D721Med (cell line): ENCODE data around the gene SMC1B.

Source experiments
- DNase-seq: peaks from one replicate; pipeline ENCODE4 v3.0.0; 2011; ENCODE audit warnings: low spot score; ENCODE audit not compliant: insufficient read length
- FAIRE-seq: peaks from 2 replicates; lab custom pipeline; 2011; peaks lifted over from hg19 to GRCh38; lab: Jason Lieb, UNC
- TF ChIP-seq, protein P1 (sequence below): IDR thresholded peaks from 2 replicates; pipeline ENCODE4 v1.5.1; 2012; ENCODE audit warnings: mild to moderate bottlenecking, control low read depth; ENCODE audit not compliant: insufficient read depth; ENCODE audit errors: missing control alignments

The SMC1B gene

GRCh38 chr22:45341498-45341897 lies 71.9 kb downstream of the SMC1B start:
- TF ChIP-seq, protein P1, sequence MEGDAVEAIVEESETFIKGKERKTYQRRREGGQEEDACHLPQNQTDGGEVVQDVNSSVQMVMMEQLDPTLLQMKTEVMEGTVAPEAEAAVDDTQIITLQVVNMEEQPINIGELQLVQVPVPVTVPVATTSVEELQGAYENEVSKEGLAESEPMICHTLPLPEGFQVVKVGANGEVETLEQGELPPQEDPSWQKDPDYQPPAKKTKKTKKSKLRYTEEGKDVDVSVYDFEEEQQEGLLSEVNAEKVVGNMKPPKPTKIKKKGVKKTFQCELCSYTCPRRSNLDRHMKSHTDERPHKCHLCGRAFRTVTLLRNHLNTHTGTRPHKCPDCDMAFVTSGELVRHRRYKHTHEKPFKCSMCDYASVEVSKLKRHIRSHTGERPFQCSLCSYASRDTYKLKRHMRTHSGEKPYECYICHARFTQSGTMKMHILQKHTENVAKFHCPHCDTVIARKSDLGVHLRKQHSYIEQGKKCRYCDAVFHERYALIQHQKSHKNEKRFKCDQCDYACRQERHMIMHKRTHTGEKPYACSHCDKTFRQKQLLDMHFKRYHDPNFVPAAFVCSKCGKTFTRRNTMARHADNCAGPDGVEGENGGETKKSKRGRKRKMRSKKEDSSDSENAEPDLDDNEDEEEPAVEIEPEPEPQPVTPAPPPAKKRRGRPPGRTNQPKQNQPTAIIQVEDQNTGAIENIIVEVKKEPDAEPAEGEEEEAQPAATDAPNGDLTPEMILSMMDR: no peak
- DNase-seq (no peak), FAIRE-seq (no peak)

DNA sequence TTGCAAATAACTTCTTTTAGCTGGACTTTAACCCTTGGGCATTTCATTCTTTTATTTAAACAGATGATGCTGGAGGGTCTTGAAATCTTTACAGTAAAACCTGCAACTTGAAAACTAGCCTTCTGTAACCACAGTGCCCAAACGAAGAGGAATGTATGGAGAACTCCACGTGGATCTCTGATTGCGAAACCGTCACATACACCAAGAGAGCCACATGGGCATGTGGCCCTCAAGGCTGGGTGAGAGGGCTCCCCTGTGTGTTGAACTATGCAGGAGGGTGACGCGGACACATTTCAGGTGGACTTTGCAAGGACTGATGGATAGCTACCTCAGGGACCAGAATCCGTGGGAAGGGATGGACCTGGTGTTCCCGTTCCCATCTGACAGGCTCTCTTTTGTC lies 73.1 kb downstream of the SMC1B start:
- FAIRE-seq (no peak), DNase-seq (no peak)
- TF ChIP-seq, protein P1: no peak

DNA sequence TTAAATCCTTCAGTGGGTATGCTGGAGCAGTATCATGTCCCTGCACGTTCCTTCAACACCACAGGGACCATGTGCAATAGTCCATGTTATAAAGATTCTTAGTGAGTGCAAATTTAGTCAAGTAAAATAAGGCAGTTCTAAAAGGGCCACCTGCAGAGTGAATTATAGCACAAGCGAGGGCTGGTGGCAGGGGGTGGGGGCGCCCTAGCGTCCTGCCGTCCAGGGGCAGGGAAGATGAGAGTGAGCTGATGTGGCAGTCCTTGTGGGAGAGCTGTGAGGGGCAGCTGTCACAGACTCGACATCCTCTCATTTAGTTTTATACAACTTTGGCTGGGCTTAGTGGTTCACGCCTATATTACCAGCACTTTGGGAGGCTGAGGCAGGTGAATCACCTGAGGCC lies 74.6 kb downstream of the SMC1B start:
- TF ChIP-seq, protein P1: no peak
- FAIRE-seq (no peak), DNase-seq (no peak)

DNA sequence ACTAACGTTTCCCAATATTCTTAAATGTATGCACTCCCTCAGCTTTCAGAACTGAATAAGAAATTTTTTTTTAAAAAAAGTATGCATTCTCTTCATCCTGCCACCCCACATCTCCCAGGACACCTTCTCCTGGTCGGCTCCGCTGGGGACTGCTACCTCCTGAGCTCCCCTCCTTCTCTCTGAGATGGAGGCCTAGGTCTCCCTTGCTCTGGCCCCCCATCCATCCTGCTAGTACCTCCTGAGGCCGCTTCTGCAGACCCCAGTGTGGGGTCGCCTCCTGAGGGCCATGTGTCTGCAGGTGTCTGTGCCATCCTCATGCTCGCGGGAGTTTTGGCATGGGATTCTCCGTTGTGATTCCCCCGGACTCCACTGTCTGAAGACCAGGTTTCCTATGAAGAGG lies 75.9 kb downstream of the SMC1B start:
- FAIRE-seq: no peak
- no peak for DNase-seq
- TF ChIP-seq, protein P1: no peak

- no peak for FAIRE-seq
- DNase-seq: no peak
- TF ChIP-seq, protein P1: no peak
Measured at GRCh38 chr22:45336971-45337431, 76.4 kb downstream of the SMC1B start.

DNA sequence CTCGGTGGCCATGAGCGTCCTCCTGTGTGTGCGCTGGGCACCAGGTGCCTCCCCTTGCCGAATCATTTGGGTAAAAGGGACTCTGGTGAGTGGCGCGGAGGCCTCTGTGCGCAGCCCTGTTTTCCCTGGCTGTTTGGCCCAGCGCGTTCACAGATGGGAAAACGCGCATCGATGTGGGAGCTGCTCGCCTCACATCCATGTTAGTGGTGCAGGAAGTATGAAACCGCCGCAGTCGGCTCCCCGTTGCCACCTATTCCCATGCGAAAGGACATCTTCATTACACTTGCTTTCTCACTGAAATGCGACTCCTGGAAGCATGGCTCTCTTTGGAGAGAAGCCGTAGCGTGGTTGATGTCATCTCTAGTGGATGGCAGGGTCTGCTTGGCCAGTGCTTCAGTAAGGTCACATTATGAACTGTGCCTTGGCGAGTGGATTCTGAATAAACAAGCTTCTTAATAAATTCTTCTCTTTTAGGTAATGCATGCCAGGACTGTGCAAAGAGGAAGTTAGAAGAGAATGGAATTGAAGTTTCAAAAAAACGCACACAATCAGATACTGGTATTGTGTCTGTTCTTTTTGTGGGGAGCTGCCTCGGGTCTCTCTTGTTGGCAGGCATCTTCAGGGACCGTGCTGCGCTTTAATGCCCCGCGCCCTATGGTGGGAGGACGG lies 77.4 kb downstream of the SMC1B start:
- TF ChIP-seq, protein P1: no peak
- FAIRE-seq: no peak
- DNase-seq: no peak

DNA sequence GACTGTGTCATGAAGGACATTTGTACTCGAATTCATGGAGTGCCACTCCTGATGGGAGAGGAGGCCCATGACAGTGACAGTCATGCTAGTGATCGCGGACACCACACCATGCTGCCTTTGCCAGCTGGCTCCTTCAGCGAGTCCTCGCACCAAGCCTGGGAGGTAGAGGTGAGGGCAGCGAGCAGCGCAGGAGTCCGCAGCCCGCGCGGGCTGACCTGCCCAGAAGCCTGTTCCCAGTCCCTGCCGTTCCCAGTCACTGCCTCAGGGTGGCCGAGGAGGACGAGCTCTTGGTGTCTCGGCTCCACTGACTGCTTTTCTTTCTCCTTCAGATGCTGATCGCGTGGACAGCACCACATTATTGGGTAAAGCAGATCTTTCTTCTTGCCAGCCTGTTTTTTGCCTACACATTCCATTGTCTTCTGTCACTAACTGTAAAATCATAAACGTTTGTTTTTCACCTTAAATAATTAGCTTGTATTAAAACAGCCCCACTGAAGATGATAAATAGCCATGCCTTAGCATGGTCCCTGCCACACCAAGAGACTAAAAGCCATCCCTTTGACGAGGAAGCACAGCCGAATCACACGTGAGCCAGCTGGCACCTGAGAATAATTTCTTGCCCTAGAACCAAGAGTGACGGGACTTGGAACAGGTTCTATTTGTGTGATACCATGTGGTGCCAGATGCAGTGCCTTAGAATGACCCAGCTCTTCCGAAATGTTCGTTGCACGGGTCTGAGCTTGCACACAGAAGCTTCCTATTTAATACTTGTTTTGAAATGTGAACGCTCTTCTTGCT lies 78.2 kb downstream of the SMC1B start:
- DNase-seq (no peak), FAIRE-seq (no peak)
- TF ChIP-seq, protein P1: no peak
